HG03025 (cell line): ENCODE results near the gene LAMTOR5.
A peak's percentile ranks its signal among the peaks of the same experiment; 100 is the strongest.
"Not testable (repeated sequence)": the region's sequence is repeated elsewhere in the genome, so short reads cannot be mapped to it uniquely, and the experiment has no call there.

Experiments
- ATAC-seq: cut with Tn5 transposase; IDR thresholded peaks from one replicate; pipeline ENCODE4 v1.9.1; 2021; ENCODE audit warnings: mild to moderate bottlenecking, moderate library complexity; ENCODE audit not compliant: unreplicated experiment, low FRiP score

Gene LAMTOR5

DNA sequence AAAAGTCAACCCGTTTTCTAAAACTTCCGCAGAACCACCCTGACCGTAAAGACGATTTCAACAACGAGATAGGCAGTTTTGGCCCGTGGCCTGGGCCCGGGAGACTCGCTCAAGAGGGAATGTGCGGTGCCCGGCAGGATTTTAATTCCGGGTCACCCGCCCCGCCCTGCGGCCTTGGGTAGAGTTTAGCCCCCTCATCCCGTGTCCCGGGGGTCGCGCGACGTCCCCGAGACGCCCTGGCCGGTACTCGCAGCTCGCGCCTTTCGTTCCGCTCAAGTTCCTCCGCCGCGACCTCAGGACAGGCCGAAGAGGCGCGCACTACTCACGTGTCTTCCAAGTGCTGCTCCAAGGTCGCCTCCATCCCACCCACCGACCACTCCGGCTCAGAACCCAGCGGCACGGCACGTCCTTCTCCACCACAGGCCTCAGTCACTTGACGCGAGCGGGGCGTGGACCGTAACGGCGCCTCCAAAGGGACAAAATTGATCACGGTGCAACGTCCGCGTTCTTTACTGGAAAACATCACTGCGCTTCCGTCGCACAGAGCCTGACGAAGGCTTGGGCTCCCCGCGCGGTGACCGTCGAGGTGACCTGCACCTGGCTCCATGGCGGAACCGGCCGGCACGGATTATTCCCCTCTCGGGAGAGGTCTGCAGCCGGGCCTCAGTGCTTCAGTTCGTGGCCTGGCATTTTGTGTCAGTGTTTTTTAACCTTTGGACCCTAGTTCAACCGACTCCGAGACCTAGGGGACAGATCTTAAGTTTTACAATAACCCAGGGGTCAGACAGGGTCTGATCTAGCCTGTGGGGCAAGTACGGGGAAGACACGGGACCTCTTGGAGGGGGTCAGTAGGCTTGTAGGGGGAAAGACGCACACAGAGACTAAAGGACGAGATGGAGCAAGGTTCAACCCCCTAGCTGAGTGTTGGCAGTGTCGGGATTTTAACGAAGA lies at the start of gene LAMTOR5:
Gene LAMTOR5, minus strand, starts transcription at position 435 of the 951 bp plus-strand sequence. Its CDS starts 74 bp downstream, at position 361.
- ATAC-seq, result peak; percentile 73

DNA sequence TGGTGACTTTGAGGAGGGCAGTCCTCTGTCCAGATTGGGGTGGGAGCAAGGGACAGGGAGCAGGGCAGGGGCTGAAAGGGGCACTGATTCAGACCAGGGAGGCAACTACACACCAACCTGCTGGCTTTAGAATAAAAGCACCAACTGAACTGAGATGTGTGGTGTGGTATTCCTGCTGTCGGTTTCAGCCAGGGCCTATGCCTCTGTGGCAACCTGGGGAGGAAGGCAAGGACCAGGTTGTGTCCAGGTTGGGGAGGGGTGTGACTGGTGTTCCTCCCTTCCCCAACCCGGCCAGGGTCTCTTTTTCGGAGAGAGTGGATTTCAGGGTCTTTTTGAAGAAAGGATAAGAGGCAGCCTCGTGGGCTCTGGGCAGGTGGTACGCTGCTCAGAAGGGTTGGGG lies 49.7 kb upstream of the LAMTOR5 start:
- no peak for ATAC-seq

DNA sequence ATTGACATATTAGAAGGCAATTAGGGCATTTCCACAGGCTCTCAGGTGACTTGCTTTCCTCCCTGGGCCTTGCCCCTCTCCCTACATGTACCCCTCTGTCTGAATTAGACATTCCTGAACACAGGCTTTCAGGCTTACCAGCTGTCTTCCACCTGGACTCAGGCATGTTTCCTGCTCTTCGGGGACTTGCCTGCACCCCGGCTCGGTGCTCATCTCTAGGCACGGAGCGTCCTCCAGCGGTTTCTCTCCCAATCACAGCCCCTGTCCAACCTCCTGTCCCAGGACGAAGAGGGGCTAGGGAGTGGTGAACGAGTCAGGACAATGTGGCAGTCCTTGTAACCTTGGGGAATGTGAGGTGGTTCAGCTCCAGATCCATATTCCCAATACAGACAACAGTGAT lies 47.7 kb upstream of the LAMTOR5 start:
- ATAC-seq, result no peak

DNA sequence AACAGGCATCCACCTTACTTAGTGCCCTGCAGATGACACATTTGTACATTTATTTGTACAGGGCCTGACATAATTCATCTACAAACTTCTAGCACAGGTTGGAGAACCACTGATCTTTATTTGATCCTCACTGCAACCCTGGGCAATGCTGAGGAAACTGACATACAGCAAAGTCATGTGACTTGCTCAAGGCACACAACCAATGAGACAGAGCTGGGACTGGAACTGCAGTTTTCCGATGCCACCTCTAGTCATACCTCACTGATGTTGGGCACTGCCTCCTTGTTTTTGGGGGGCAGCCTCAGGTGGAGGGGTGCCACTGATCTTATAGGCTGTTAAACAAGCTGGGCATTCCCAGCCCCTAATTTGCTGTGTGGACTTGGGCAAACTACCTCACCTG lies 46.8 kb upstream of the LAMTOR5 start:
- no peak for ATAC-seq

DNA sequence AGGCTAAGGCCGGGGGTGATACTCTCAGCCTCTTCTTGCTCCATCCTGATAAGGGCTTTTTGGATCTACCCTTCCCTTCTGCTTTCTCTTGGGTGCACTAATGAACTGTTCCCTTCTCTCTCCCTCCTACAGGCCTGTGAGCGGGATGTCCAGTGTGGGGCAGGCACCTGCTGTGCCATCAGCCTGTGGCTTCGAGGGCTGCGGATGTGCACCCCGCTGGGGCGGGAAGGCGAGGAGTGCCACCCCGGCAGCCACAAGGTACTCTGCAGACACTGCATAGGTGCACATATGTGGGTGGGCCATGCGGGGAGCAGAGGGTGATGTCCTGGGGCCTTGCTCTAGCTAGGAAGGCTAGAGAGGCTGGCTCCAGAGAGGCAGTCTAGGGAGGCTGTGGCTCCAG lies 46.3 kb upstream of the LAMTOR5 start:
- ATAC-seq, result no peak

DNA sequence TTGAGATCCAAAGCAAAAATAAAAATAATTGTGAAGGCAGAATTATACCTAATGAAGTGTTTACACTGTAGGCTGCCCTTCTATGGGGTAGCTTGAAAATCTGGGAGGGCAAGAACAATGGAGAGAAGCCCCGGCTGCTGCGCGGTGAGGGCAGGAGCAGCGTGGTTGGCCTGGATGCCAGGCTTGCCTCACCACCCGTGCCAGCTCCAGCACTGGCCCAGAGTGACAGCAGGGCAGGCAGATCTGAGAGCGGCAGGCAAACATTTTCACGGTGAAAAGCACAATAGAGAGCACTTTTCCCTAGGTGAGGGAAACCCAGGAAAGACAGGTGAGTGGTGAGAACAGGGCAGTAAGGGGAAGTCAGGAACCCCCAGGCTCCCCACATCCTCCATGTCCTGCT lies 44.8 kb upstream of the LAMTOR5 start:
- no peak for ATAC-seq

DNA sequence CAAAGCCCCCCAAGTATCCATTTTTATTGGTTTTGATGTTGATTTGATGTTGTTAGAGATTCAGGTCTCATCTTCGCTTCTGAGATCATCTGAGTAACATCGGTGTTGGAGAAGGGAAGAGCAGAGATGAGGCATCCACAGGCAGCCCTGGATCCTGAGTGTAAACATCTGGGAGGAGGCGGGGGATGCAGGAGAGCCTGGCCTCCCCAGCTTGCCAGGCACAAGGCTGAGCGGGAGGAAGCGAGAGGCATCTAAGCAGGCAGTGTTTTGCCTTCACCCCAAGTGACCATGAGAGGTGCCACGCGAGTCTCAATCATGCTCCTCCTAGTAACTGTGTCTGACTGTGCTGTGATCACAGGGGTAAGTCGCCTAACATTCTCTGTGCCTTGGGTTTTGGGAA lies 43.4 kb upstream of the LAMTOR5 start, which contains the start of gene PROK1:
Gene PROK1, plus strand, starts transcription at position 221 of the 400 bp plus-strand sequence. Its CDS starts 68 bp downstream, at position 289.
- ATAC-seq, result no peak

DNA sequence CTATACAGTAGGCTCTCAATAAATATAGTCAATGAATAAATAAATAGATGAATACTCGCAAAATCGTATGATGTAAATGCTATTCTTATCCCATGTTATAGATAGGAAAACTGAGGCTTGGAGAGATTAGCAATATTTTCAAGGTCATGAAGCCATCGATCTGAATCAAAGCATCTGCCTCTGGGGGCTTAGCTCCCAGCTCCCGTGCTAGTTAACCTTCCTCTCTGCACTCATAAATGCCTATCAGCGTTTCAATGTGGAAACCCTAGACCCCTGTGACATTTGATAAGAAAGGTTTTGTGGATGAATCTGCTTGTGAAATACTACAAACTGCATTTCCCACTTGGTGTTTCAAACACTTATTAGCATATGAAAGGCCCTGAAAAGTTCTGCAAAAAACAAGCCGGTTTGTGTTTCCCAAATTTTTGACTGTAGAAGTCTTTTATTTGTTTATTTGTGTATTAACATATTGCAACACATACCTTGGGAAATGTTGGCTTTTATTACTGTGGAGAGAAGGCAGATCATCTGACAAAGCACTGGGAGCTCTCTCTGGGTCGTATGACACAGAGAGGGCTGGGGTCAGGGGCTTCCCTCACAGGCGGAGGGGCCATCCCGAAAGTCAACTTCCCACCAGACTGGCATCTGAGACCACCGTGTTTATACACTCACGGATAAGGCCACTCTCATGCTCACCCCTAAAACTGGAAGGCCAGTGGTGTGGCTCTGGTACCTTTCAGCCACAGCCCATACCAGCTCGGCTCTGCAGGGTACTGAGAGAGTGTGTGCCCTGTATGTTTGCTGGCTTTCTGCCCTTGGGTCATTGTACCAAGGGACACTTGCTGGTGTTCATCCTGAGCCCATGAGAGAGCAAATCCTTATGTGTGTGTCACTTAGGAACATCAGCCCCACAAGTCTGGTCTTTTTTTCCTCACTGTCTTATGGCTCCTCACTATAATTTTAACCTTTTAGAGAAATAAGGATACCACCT lies 42.5 kb upstream of the LAMTOR5 start:
- ATAC-seq, result no peak

DNA sequence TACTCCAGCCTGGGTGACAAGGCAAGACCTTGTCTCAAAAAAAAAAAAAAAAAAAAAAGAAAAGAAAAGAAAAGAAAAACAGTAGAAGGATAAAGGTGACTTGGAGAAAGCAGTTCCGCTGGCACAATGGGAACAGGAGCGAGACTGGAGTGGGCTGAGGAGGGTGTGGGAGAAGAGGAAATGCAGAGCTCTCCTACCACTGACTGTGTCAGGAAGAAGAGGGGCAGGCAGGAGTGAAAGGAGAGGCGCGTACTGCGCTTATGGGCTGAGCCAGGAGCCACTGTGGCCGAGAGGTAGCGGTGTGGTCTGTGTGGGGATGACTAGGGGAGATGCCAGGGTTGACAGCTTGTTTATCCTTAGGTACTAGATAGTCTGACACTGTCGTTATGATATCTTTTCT lies 37.1 kb upstream of the LAMTOR5 start:
- no peak for ATAC-seq

DNA sequence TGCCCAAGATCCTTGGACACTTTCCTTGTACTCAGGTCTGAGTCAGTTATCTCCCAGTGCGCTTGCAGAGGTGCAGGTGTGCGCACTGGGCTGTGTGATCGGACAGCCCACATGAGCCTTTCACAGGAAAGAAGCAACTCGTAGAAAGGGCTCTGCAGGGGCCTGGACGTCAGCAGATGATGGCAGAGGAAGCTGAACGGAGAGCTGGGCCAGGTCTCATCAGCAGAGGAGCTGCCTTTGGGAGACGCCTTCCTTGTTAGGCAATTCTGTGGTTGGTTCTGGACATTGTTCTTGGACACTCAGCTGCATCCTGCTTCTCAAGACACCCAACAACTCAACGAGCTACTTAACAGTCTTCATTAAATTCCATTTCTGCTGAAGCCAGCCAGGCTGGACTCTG lies 36.0 kb upstream of the LAMTOR5 start:
- ATAC-seq, result no peak

DNA sequence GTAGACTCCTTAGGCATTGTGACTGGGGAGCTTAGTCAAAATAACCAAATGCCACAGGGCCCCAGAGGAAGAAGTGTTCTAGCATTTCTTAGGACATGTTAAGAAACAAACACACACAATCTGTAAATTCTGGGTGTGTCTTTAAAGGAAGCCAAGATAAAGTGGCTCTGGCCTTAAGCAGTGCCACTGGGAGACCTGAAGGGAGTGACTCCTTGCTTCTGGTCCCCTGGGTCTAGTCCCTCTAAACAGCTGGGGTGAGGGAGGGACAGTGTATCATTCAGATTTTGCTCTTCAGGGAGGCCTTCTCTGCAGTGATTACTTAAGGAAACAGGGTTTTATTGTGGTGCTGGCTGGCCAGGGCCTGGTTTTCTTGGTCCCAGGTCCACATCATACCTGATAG lies 34.4 kb upstream of the LAMTOR5 start:
- no peak for ATAC-seq

DNA sequence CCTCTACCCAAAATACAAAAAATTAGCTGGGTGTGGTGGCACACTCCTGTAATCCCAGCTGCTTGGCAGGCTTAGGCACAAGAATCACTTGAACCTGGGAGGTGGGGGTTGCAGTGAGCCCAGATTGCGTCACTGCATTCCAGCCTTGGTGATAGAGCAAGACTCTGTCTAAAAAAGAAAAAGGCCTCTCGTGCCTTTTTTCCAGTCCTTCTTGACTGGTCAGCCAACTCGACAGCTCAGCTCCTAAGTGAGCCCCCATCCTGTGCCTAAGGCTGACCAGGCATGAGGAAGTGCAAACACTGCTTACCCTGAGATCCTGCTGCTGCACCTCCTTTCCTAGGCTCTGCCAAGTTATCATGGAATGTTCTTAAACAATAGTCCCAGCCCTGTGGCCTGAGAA lies 33.4 kb upstream of the LAMTOR5 start:
- ATAC-seq, result no peak

DNA sequence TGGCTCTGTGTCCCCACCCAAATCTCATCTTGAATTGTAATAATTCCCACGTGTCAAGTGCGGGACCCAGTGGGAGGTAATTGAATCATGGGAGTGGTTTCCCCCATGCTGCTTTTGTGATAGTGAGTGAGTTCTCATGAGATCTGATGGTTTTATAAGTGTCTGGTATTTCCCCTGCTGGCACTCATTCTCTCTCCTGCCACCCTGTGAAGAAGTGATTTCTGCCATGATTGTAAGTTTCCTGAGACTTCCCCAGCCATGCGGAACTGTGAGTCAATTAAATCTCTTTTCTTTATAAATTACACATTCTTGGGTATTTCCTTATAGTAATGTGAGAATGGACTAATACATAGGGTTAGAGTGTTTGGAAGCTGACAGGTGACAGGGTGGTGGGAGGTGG lies 32.4 kb upstream of the LAMTOR5 start:
- ATAC-seq, result not testable (repeated sequence)

DNA sequence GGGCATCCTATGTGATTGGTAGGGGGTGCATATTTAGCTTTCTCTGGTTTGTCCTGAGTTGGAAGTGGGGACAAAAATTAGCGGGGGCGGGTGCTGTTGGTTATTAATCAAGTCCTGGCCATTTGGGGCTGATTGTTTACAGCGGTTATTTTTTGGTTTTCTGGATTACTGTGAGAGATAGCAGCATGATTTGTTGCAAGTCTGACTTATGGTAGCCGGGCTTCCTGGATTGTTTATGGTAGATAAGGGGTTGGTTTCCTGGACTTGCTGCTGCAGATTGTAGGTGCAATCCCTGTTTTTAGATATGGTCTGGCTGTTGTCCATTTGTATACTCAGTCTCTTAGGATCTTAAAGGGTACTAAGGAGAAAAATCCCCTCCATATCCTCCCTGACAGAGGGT lies 31.4 kb upstream of the LAMTOR5 start:
- no peak for ATAC-seq

DNA sequence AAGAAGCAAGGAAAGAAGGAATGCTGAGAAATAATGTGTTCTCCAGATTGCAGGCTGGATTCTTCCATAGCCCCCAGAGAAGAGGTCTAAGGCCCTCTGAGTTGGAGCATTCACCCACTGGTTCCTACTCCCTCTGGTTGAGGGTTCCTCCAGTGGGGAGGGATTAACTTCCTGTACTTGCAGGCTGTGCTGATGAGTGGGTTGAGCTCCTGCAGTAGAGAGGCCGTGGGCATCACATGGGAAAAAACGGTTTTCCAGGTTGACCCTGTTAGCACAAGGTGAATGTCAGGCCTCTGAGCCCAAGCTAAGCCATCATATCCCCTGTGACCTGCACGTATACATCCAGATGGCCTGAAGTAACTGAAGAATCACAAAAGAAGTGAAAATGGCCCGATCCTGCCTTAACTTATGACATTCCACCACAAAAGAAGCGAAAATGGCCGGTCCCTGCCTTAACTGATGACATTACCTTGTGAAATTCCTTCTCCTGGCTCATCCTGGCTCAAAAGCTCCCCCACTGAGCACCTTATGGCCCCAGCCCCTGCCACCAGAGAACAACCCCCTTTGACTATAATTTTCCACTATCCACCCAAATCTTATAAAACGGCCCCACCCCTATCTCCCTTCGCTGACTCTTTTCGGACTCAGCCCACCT lies 30.3 kb upstream of the LAMTOR5 start:
- not testable (repeated sequence) for ATAC-seq

DNA sequence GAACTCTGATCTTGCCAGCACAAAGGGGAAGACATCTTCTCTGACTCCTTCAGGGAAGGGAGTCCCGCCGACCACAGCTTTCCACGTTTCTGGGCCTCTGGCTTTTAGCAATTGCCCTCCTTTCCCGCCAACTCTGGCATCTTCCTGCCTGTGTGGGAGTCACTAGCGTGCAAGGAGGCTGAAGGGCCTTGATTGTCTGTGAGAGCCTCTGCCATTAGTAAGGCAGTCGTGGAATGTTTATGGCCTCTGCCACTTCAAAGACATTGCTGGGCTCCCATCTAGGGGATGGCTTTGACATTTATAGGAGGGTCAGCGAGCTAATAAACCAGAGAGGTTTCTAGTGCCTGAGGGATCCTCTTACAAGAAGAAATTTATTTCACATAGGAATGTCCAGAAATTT lies 29.1 kb upstream of the LAMTOR5 start:
- ATAC-seq, result no peak

DNA sequence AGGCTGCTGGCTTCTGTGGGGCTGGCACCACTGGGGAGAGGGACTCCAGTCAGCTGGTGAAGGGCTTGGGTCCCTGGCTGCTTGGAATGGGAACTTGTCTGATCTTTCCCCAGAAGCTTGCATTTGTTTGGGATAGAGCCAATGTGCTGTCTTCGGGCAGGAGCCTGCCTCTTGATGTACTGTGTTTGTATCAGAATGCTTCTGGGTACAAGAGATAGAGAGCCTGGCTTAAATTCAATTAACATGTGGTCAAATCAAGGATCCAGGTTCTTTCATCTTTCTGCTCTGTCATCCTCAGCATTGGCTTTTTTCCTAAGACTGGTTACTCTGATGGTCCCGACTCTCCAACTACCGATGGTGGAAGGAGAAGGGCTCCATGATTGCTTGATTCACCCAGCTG lies 27.5 kb upstream of the LAMTOR5 start:
- ATAC-seq, result no peak

DNA sequence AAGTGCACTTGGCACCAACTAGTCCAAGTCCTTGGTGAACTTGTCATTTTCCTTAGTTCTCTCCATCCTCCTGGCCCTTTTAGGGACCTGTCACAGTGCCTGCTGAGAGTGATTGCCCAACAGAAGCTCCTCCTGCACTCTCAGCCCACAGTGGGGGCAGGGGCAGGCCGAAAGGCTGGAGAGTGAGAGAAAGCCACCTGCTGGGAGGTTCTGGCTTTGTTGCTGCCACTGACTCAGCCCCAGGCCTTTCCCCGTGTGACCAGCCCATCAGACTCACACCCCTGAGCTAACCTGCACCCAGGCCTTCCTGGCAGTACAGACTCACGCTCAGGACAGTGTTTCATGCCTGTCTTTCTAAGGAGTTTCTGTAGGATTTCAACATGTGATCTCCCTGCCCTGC lies 26.3 kb upstream of the LAMTOR5 start:
- ATAC-seq, result no peak

DNA sequence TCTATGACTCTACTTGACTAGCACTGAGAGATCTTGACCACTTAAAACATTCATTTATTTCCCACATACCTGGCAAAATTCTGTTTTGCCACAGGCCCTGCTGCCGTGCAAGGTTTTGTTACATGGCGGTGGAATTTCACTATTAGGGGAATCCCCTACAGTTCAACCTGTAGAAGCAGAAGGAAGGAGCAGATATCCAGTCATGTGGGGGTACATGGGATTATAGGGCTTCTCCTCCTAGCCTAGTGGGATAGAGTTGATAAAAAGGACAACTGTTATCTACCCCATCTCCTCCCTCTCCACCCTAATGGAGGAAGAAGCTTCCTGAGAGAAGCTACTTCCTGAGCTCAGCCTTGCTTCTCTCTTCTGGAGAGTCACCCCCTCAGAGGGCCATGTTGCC lies 25.7 kb upstream of the LAMTOR5 start:
- no peak for ATAC-seq

DNA sequence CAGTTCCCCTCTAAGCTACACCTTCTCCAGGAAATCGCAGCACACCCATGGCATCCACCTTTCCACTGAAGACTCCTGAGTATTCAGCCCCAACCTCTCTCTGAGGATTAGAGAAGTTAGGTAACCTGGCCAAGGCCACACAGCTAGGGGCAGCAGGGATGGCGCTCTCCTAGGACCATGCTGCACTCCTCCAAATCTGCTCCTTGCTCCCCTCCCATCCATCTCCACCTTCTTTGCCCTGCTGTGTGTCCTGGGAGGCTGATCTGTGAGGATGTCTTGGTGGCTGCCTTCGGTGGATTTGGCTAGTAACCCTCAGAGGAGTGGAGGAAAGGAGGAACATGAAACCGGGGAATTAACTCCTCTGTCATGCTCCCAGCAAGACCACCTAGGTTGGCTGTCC lies 23.4 kb upstream of the LAMTOR5 start:
- no peak for ATAC-seq

DNA sequence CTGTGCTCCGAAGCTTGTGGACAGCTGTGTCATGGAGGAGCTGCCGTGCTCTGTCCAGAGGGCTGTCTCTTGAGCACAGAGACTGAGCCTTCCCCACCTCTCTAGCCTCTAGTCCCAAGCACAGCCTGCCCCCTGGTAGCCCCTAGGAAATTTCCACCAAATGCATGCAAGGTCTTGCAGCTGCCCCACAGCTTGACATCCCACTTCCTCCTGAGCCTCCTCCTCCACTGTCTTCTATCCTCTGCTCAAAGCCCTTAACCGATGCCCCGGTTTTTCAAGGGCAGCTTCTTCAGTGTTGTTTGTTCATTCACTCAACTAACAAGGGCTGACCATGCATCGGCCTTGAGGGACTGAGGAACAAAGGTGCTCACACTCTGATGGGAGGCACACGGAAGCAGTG lies 22.9 kb upstream of the LAMTOR5 start:
- no peak for ATAC-seq
